Measurements from ENCODE around the gene MUC21. TPM values are rescaled to one million over a fixed set of nuclear protein-coding genes. Genes with fewer than 3 reads are reported as not detected.

The MUC21 gene
- total and polyA plus RNA-seq, 4 donors: 0.08 TPM; not detected in 3

- Histone ChIP-seq H3K27ac (ENCODE audit: low read depth, low read length) (no peak overlapping the region), H3K36me3 (ENCODE audit: control insufficient read depth, insufficient read depth, low read length) (no peaks in the 10 kb centered on the region), H3K27me3 (ENCODE audit: control insufficient read depth, insufficient read depth, low read length) (no peaks in the 10 kb centered on the region), H3K9me3 (ENCODE audit: control insufficient read depth, insufficient read depth, low read length) (peaks cover 2% of the 10 kb centered on the region), H3K4me3 (ENCODE audit: low read depth, low read length) (no peak overlapping the region), H3K4me1 (ENCODE audit: control insufficient read depth, insufficient read depth, low read length) (peaks cover 7% of the 10 kb centered on the region)
- 100% methylated on average over 1 of the region's 4 CpGs for WGBS (ENCODE audit: insufficient coverage)
- no peak for DNase-seq (ENCODE audit: low read depth in 4 of 6, low spot score in 6 of 6)
Observed at GRCh38 chr6:30947231-30947630, 36.3 kb upstream of the MUC21 start.

GRCh38 chr6:30948811-30949210, 34.7 kb upstream of the MUC21 start:
- 91% methylated on average over 4 of the region's 6 CpGs for WGBS (ENCODE audit: insufficient coverage)
- H3K36me3 ChIP-seq (ENCODE audit: control insufficient read depth, insufficient read depth, low read length): no peaks in the 10 kb centered on the region

GRCh38 chr6:30951907-30952469, 31.5 kb upstream of the MUC21 start:
- H3K9me3 ChIP-seq (ENCODE audit: control insufficient read depth, insufficient read depth, low read length): peaks cover 2% of the 10 kb centered on the region
- WGBS (ENCODE audit: insufficient coverage): 100% methylated on average over 3 of the region's 5 CpGs

More at GRCh38 chr6:30948811-30949210, 34.7 kb upstream of the MUC21 start:
- Histone ChIP-seq H3K9me3 (ENCODE audit: control insufficient read depth, insufficient read depth, low read length) (peaks cover 2% of the 10 kb centered on the region), H3K27ac (ENCODE audit: low read depth, low read length) (no peak overlapping the region), H3K27me3 (ENCODE audit: control insufficient read depth, insufficient read depth, low read length) (no peaks in the 10 kb centered on the region), H3K4me3 (ENCODE audit: low read depth, low read length) (no peak overlapping the region), H3K4me1 (ENCODE audit: control insufficient read depth, insufficient read depth, low read length) (no peaks in the 10 kb centered on the region)
- no peak for DNase-seq (ENCODE audit: low read depth in 4 of 6, low spot score in 6 of 6)

GRCh38 chr6:30954631-30955366, 28.7 kb upstream of the MUC21 start:
- 74% methylated on average over 7 of the region's 9 CpGs for WGBS (ENCODE audit: insufficient coverage)
- no peak overlapping the region for H3K27ac ChIP-seq (ENCODE audit: low read depth, low read length)
- no peaks in the 10 kb centered on the region for H3K27me3 ChIP-seq (ENCODE audit: control insufficient read depth, insufficient read depth, low read length)
- no peak for DNase-seq (ENCODE audit: low read depth in 4 of 6, low spot score in 6 of 6)
- peak overlapping the region; percentile 56 for H3K4me3 ChIP-seq (ENCODE audit: low read depth, low read length)
- H3K36me3 ChIP-seq (ENCODE audit: control insufficient read depth, insufficient read depth, low read length): no peaks in the 10 kb centered on the region
- peaks cover 18% of the 10 kb centered on the region for H3K4me1 ChIP-seq (ENCODE audit: control insufficient read depth, insufficient read depth, low read length)
- H3K9me3 ChIP-seq (ENCODE audit: control insufficient read depth, insufficient read depth, low read length): peaks cover 2% of the 10 kb centered on the region

More at GRCh38 chr6:30951907-30952469, 31.5 kb upstream of the MUC21 start:
- Histone ChIP-seq H3K27me3 (ENCODE audit: control insufficient read depth, insufficient read depth, low read length) (no peaks in the 10 kb centered on the region), H3K27ac (ENCODE audit: low read depth, low read length) (no peak overlapping the region), H3K4me1 (ENCODE audit: control insufficient read depth, insufficient read depth, low read length) (peaks cover 18% of the 10 kb centered on the region), H3K36me3 (ENCODE audit: control insufficient read depth, insufficient read depth, low read length) (no peaks in the 10 kb centered on the region), H3K4me3 (ENCODE audit: low read depth, low read length) (no peak overlapping the region)
- DNase-seq (ENCODE audit: low read depth in 4 of 6, low spot score in 6 of 6): no peak

GRCh38 chr6:30955367-30956042, 28.0 kb upstream of the MUC21 start:
- Histone ChIP-seq H3K9me3 (ENCODE audit: control insufficient read depth, insufficient read depth, low read length) (peaks cover 2% of the 10 kb centered on the region), H3K27me3 (ENCODE audit: control insufficient read depth, insufficient read depth, low read length) (no peaks in the 10 kb centered on the region), H3K4me1 (ENCODE audit: control insufficient read depth, insufficient read depth, low read length) (peaks cover 18% of the 10 kb centered on the region), H3K36me3 (ENCODE audit: control insufficient read depth, insufficient read depth, low read length) (no peaks in the 10 kb centered on the region), H3K4me3 (ENCODE audit: low read depth, low read length) (peak overlapping the region; percentile 56), H3K27ac (ENCODE audit: low read depth, low read length) (no peak overlapping the region)
- WGBS (ENCODE audit: insufficient coverage): 6% methylated on average over 38 of the region's 46 CpGs
- DNase-seq (ENCODE audit: low read depth in 4 of 6, low spot score in 6 of 6): peak in 2 of 6 donors; percentile 50 to 70

GRCh38 chr6:30957716-30958115, 25.8 kb upstream of the MUC21 start:
- Histone ChIP-seq H3K36me3 (ENCODE audit: control insufficient read depth, insufficient read depth, low read length) (no peaks in the 10 kb centered on the region), H3K4me1 (ENCODE audit: control insufficient read depth, insufficient read depth, low read length) (peaks cover 21% of the 10 kb centered on the region), H3K27ac (ENCODE audit: low read depth, low read length) (no peak overlapping the region), H3K4me3 (ENCODE audit: low read depth, low read length) (no peak overlapping the region), H3K27me3 (ENCODE audit: control insufficient read depth, insufficient read depth, low read length) (no peaks in the 10 kb centered on the region), H3K9me3 (ENCODE audit: control insufficient read depth, insufficient read depth, low read length) (no peaks in the 10 kb centered on the region)
- peak in 1 of 6 donors; percentile 32 for DNase-seq (ENCODE audit: low read depth in 4 of 6, low spot score in 6 of 6)
- 53% methylated on average over 1 of the region's 2 CpGs for WGBS (ENCODE audit: insufficient coverage)

GRCh38 chr6:30960907-30961673, 22.4 kb upstream of the MUC21 start:
- peaks cover 5% of the 10 kb centered on the region for H3K4me1 ChIP-seq (ENCODE audit: control insufficient read depth, insufficient read depth, low read length)
- no peak overlapping the region for H3K4me3 ChIP-seq (ENCODE audit: low read depth, low read length)
- DNase-seq (ENCODE audit: low read depth in 4 of 6, low spot score in 6 of 6): no peak
- 79% methylated on average over 6 of the region's 9 CpGs for WGBS (ENCODE audit: insufficient coverage)
- no peaks in the 10 kb centered on the region for H3K27me3 ChIP-seq (ENCODE audit: control insufficient read depth, insufficient read depth, low read length)
- H3K27ac ChIP-seq (ENCODE audit: low read depth, low read length): no peak overlapping the region
- no peaks in the 10 kb centered on the region for H3K36me3 ChIP-seq (ENCODE audit: control insufficient read depth, insufficient read depth, low read length)
- H3K9me3 ChIP-seq (ENCODE audit: control insufficient read depth, insufficient read depth, low read length): no peaks in the 10 kb centered on the region

- no peaks in the 10 kb centered on the region for H3K9me3 ChIP-seq (ENCODE audit: control insufficient read depth, insufficient read depth, low read length)
- H3K27ac ChIP-seq (ENCODE audit: low read depth, low read length): no peak overlapping the region
- H3K4me3 ChIP-seq (ENCODE audit: low read depth, low read length): no peak overlapping the region
- no peak for DNase-seq (ENCODE audit: low read depth in 4 of 6, low spot score in 6 of 6)
- H3K27me3 ChIP-seq (ENCODE audit: control insufficient read depth, insufficient read depth, low read length): no peaks in the 10 kb centered on the region
- peaks cover 3% of the 10 kb centered on the region for H3K4me1 ChIP-seq (ENCODE audit: control insufficient read depth, insufficient read depth, low read length)
- no peaks in the 10 kb centered on the region for H3K36me3 ChIP-seq (ENCODE audit: control insufficient read depth, insufficient read depth, low read length)
Observed at GRCh38 chr6:30962716-30963115, 20.8 kb upstream of the MUC21 start.

GRCh38 chr6:30963641-30964040, 19.9 kb upstream of the MUC21 start:
- peaks cover 3% of the 10 kb centered on the region for H3K4me1 ChIP-seq (ENCODE audit: control insufficient read depth, insufficient read depth, low read length)
- H3K9me3 ChIP-seq (ENCODE audit: control insufficient read depth, insufficient read depth, low read length): no peaks in the 10 kb centered on the region
- H3K27me3 ChIP-seq (ENCODE audit: control insufficient read depth, insufficient read depth, low read length): no peaks in the 10 kb centered on the region
- no peak overlapping the region for H3K27ac ChIP-seq (ENCODE audit: low read depth, low read length)
- no peaks in the 10 kb centered on the region for H3K36me3 ChIP-seq (ENCODE audit: control insufficient read depth, insufficient read depth, low read length)
- WGBS (ENCODE audit: insufficient coverage): 69% methylated on average over 2 of the region's 6 CpGs
- peak in 1 of 6 donors; percentile 51 for DNase-seq (ENCODE audit: low read depth in 4 of 6, low spot score in 6 of 6)
- H3K4me3 ChIP-seq (ENCODE audit: low read depth, low read length): no peak overlapping the region
